ENCODE data around the gene SRM.
"Not testable (repeated sequence)": the region's sequence is repeated elsewhere in the genome, so short reads cannot be mapped to it uniquely, and the experiment has no call there.

Gene SRM
- 10.1 to 177 (median 38.2) reads per million in 9 experiments for total RNA-seq

GRCh38 chr1:11059968-11060830 lies at the start of gene SRM:
SRM (minus strand) TSS chr1:11060018; CDS start chr1:11059943, 75 bp downstream.
- Mint-ChIP-seq H3K9me3 (no peaks in the 10 kb centered on the region), H3K27ac (peak within 1 kb of the TSS; percentile 96 to 98), H3K4me3 (peak within 1 kb of the TSS; percentile 92 to 97), H3K36me3 (ENCODE audit: insufficient read depth) (peaks cover 39% of the 10 kb centered on the region), H3K4me1 (ENCODE audit: low read depth in 2 of 2) (peaks cover 33 to 41% of the 10 kb centered on the region in 2 donors), H3K27me3 (no peaks in the 10 kb centered on the region)
- ATAC-seq (replicated peaks) (peak; percentile 87), DNase-seq (peak; percentile 86 to 90 (median 86))

GRCh38 chr1:11109047-11109760 lies 49.4 kb upstream of the SRM start:
- no peak for DNase-seq

GRCh38 chr1:11107599-11107998 lies 47.8 kb upstream of the SRM start:
- ATAC-seq (replicated peaks) (no peak), DNase-seq (no peak)
- no peaks in the 10 kb centered on the region for H3K27me3 Mint-ChIP-seq
- H3K4me1 Mint-ChIP-seq (ENCODE audit: low read depth in 2 of 2): no peaks in the 10 kb centered on the region
- H3K9me3 Mint-ChIP-seq: no peaks in the 10 kb centered on the region
- H3K4me3 Mint-ChIP-seq: no peak overlapping the region
- H3K27ac Mint-ChIP-seq: peak overlapping the region in 1 of 2 donors; percentile 65
- H3K36me3 Mint-ChIP-seq (ENCODE audit: insufficient read depth): peaks cover 52% of the 10 kb centered on the region

More at GRCh38 chr1:11109047-11109760, 49.4 kb upstream of the SRM start:
- no peaks in the 10 kb centered on the region for H3K4me1 Mint-ChIP-seq (ENCODE audit: low read depth in 2 of 2)
- no peaks in the 10 kb centered on the region for H3K27me3 Mint-ChIP-seq
- H3K36me3 Mint-ChIP-seq (ENCODE audit: insufficient read depth): peaks cover 66% of the 10 kb centered on the region
- H3K27ac Mint-ChIP-seq: no peak overlapping the region
- no peak overlapping the region for H3K4me3 Mint-ChIP-seq
- H3K9me3 Mint-ChIP-seq: no peaks in the 10 kb centered on the region
- ATAC-seq (replicated peaks): no peak

- Mint-ChIP-seq H3K27ac (no peak overlapping the region), H3K4me3 (no peak overlapping the region), H3K4me1 (ENCODE audit: low read depth in 2 of 2) (no peaks in the 10 kb centered on the region), H3K36me3 (ENCODE audit: insufficient read depth) (peaks cover 35% of the 10 kb centered on the region), H3K27me3 (no peaks in the 10 kb centered on the region), H3K9me3 (no peaks in the 10 kb centered on the region)
- ATAC-seq (replicated peaks): no peak
- no peak for DNase-seq
Observed at GRCh38 chr1:11105586-11105985, 45.8 kb upstream of the SRM start.

GRCh38 chr1:11101347-11101746 lies 41.5 kb upstream of the SRM start:
- H3K9me3 Mint-ChIP-seq: no peaks in the 10 kb centered on the region
- DNase-seq (no peak), ATAC-seq (replicated peaks) (no peak)
- peaks cover 7 to 9% of the 10 kb centered on the region in 2 donors for H3K4me1 Mint-ChIP-seq (ENCODE audit: low read depth in 2 of 2)
- H3K27me3 Mint-ChIP-seq: no peaks in the 10 kb centered on the region
- peaks cover 32% of the 10 kb centered on the region for H3K36me3 Mint-ChIP-seq (ENCODE audit: insufficient read depth)
- H3K4me3 Mint-ChIP-seq: peak overlapping the region; percentile 4 to 58
- peak overlapping the region in 1 of 2 donors; percentile 54 for H3K27ac Mint-ChIP-seq

GRCh38 chr1:11100806-11101205 lies 41.0 kb upstream of the SRM start:
- Mint-ChIP-seq H3K4me3 (peak overlapping the region in 1 of 2 donors; percentile 96), H3K36me3 (ENCODE audit: insufficient read depth) (peaks cover 32% of the 10 kb centered on the region), H3K27ac (peak overlapping the region in 1 of 2 donors; percentile 96)
- not testable (repeated sequence) for H3K27me3 Mint-ChIP-seq; ATAC-seq (replicated peaks); H3K4me1 Mint-ChIP-seq (ENCODE audit: low read depth in 2 of 2); H3K9me3 Mint-ChIP-seq; DNase-seq

GRCh38 chr1:11100149-11100493 lies 40.3 kb upstream of the SRM start:
- Mint-ChIP-seq H3K4me3 (peak overlapping the region; percentile 96 to 97), H3K27ac (peak overlapping the region; percentile 96), H3K9me3 (no peaks in the 10 kb centered on the region), H3K36me3 (ENCODE audit: insufficient read depth) (peaks cover 38% of the 10 kb centered on the region), H3K27me3 (no peaks in the 10 kb centered on the region), H3K4me1 (ENCODE audit: low read depth in 2 of 2) (peaks cover 7 to 9% of the 10 kb centered on the region in 2 donors)
- no peak for DNase-seq
- ATAC-seq (replicated peaks): no peak

GRCh38 chr1:11099310-11100148 lies 39.7 kb upstream of the SRM start, which contains the start of gene EXOSC10:
EXOSC10 (minus strand) TSS chr1:11099869; CDS start chr1:11099831, 38 bp downstream.
- H3K27me3 Mint-ChIP-seq: no peaks in the 10 kb centered on the region
- DNase-seq (peak; percentile 94 to 95 (median 95)), ATAC-seq (replicated peaks) (peak; percentile 96)
- H3K36me3 Mint-ChIP-seq (ENCODE audit: insufficient read depth): peaks cover 44% of the 10 kb centered on the region
- H3K4me1 Mint-ChIP-seq (ENCODE audit: low read depth in 2 of 2): peaks cover 7 to 9% of the 10 kb centered on the region in 2 donors
- H3K27ac Mint-ChIP-seq: peak within 1 kb of the TSS; percentile 96
- H3K9me3 Mint-ChIP-seq: no peaks in the 10 kb centered on the region
- peak within 1 kb of the TSS; percentile 96 to 97 for H3K4me3 Mint-ChIP-seq

- H3K27ac Mint-ChIP-seq: peak overlapping the region; percentile 96
- H3K9me3 Mint-ChIP-seq: no peaks in the 10 kb centered on the region
- ATAC-seq (replicated peaks) (no peak), DNase-seq (no peak)
- no peaks in the 10 kb centered on the region for H3K27me3 Mint-ChIP-seq
- peaks cover 49% of the 10 kb centered on the region for H3K36me3 Mint-ChIP-seq (ENCODE audit: insufficient read depth)
- H3K4me3 Mint-ChIP-seq: peak overlapping the region; percentile 96 to 97
- peaks cover 7 to 9% of the 10 kb centered on the region in 2 donors for H3K4me1 Mint-ChIP-seq (ENCODE audit: low read depth in 2 of 2)
Observed at GRCh38 chr1:11098931-11099309, 39.1 kb upstream of the SRM start.

GRCh38 chr1:11083784-11084183 lies 24.0 kb upstream of the SRM start:
- not testable (repeated sequence) for ATAC-seq (replicated peaks); H3K27me3 Mint-ChIP-seq; H3K27ac Mint-ChIP-seq; H3K4me3 Mint-ChIP-seq; DNase-seq; H3K9me3 Mint-ChIP-seq; H3K4me1 Mint-ChIP-seq (ENCODE audit: low read depth in 2 of 2)
- H3K36me3 Mint-ChIP-seq (ENCODE audit: insufficient read depth): peaks cover 66% of the 10 kb centered on the region

- ATAC-seq (replicated peaks): no peak
- DNase-seq: no peak
- no peak overlapping the region for H3K27ac Mint-ChIP-seq
- no peaks in the 10 kb centered on the region for H3K27me3 Mint-ChIP-seq
- H3K9me3 Mint-ChIP-seq: no peaks in the 10 kb centered on the region
- no peaks in the 10 kb centered on the region for H3K4me1 Mint-ChIP-seq (ENCODE audit: low read depth in 2 of 2)
- peaks cover 59% of the 10 kb centered on the region for H3K36me3 Mint-ChIP-seq (ENCODE audit: insufficient read depth)
- H3K4me3 Mint-ChIP-seq: no peak overlapping the region
Observed at GRCh38 chr1:11080931-11081330, 21.1 kb upstream of the SRM start.

- Mint-ChIP-seq H3K4me1 (ENCODE audit: low read depth in 2 of 2) (no peaks in the 10 kb centered on the region), H3K9me3 (no peaks in the 10 kb centered on the region), H3K36me3 (ENCODE audit: insufficient read depth) (peaks cover 80% of the 10 kb centered on the region), H3K27ac (peak overlapping the region in 1 of 2 donors; percentile 16), H3K4me3 (no peak overlapping the region), H3K27me3 (no peaks in the 10 kb centered on the region)
- ATAC-seq (replicated peaks) (no peak), DNase-seq (no peak)
Observed at GRCh38 chr1:11078631-11079030, 18.8 kb upstream of the SRM start.

- not testable (repeated sequence) for H3K9me3 Mint-ChIP-seq; ATAC-seq (replicated peaks); H3K27ac Mint-ChIP-seq; H3K4me1 Mint-ChIP-seq (ENCODE audit: low read depth in 2 of 2); H3K4me3 Mint-ChIP-seq; DNase-seq; H3K27me3 Mint-ChIP-seq
- peaks cover 74% of the 10 kb centered on the region for H3K36me3 Mint-ChIP-seq (ENCODE audit: insufficient read depth)
Observed at GRCh38 chr1:11073398-11073797, 13.6 kb upstream of the SRM start.

All from effector memory CD8-positive, alpha-beta T cell (primary cell).